CD4-positive, CD25-positive, alpha-beta regulatory T cell (primary cell): ENCODE data around the gene DPP10. TPM values are rescaled to one million over a fixed set of nuclear protein-coding genes. Genes with fewer than 3 reads are reported as not detected.

ENCODE experiments used
- ATAC-seq, 2 donors: fragments of 150-1000 bp; cut with Tn5 transposase; one replicate each; pipeline ENCODE4 v1.10.0; 2021; ENCODE audit warnings: low read depth in 2 of 2, moderate number of reproducible peaks in 2 of 2, moderate library complexity in 1 of 2
- DNase-seq, 3 donors: peaks; one replicate each; pipeline versions ENCODE4 v3.0.0 to v3.0.0-alpha.2; 2012 to 2022; ENCODE audit warnings: mixed read lengths in 1 of 3
- H3K27ac ChIP-seq: one replicate; pipeline ENCODE4 v1.7.0; 2013; ENCODE audit warnings: mild to moderate bottlenecking, low read length; ENCODE audit not compliant: insufficient read depth, poor library complexity, severe bottlenecking
- H3K27me3 ChIP-seq: one replicate; pipeline ENCODE4 v1.7.0; 2013; ENCODE audit warnings: low read length; ENCODE audit not compliant: control insufficient read depth, insufficient read depth
- H3K36me3 ChIP-seq: one replicate; pipeline ENCODE4 v1.7.0; 2013; ENCODE audit warnings: mild to moderate bottlenecking, low read length, moderate library complexity; ENCODE audit not compliant: control insufficient read depth, insufficient read depth
- H3K4me1 ChIP-seq: 2 replicates; pipeline ENCODE4 v1.7.0; 2013; ENCODE audit warnings: mild to moderate bottlenecking, low read length; ENCODE audit not compliant: insufficient read depth, control insufficient read depth, poor library complexity, severe bottlenecking
- H3K4me3 ChIP-seq: one replicate; pipeline ENCODE4 v1.7.0; 2013; ENCODE audit warnings: low read depth, mild to moderate bottlenecking, low read length, moderate library complexity
- H3K9me3 ChIP-seq, 2 experiments: 1 replicate in 1 of 2; 2 replicates in 1 of 2; pipeline ENCODE4 v1.7.0; 2013; ENCODE audit warnings: low read length in 2 of 2, mild to moderate bottlenecking in 1 of 2, moderate library complexity in 1 of 2; ENCODE audit not compliant: control insufficient read depth in 2 of 2
- H3K27ac Mint-ChIP-seq, 3 donors: one replicate each; pipeline ENCODE4 v1.8.0; 2020 to 2022; ENCODE audit warnings: mild to moderate bottlenecking in 3 of 3, mixed read lengths in 3 of 3, moderate library complexity in 2 of 3
- H3K27me3 Mint-ChIP-seq: one replicate; pipeline ENCODE4 v1.8.0; 2022; ENCODE audit warnings: mild to moderate bottlenecking, mixed read lengths
- H3K36me3 Mint-ChIP-seq: one replicate; pipeline ENCODE4 v1.8.0; 2020; ENCODE audit warnings: mixed read lengths
- H3K4me1 Mint-ChIP-seq, 4 donors: one replicate each; pipeline ENCODE4 v1.8.0; 2020 to 2022; ENCODE audit warnings: mixed read lengths in 4 of 4, mild to moderate bottlenecking in 1 of 4
- H3K4me3 Mint-ChIP-seq, 4 donors: one replicate each; pipeline ENCODE4 v1.8.0; 2020 to 2022; ENCODE audit warnings: mild to moderate bottlenecking in 4 of 4, mixed read lengths in 4 of 4, moderate library complexity in 3 of 4
- H3K9me3 Mint-ChIP-seq, 7 donors: one replicate each; pipeline ENCODE4 v1.8.0; 2020 to 2022; ENCODE audit warnings: mixed read lengths in 7 of 7, mild to moderate bottlenecking in 3 of 7, moderate library complexity in 2 of 7
- polyA plus RNA-seq, 4 donors: library from polyadenylated mRNA; unstranded; fragments of 300-500 nt; fragmentation: Illumina TruSeq; gene quantifications; one replicate each; pipeline ENCODE4 v1.2.3, GENCODE V29; 2021
- total RNA-seq: library from RNA; stranded (reverse); gene quantifications from one replicate; pipeline ENCODE4 v1.2.3, GENCODE V29; 2022

Gene DPP10
- total and polyA plus RNA-seq, 5 donors from 2014 or later: not detected

DNA sequence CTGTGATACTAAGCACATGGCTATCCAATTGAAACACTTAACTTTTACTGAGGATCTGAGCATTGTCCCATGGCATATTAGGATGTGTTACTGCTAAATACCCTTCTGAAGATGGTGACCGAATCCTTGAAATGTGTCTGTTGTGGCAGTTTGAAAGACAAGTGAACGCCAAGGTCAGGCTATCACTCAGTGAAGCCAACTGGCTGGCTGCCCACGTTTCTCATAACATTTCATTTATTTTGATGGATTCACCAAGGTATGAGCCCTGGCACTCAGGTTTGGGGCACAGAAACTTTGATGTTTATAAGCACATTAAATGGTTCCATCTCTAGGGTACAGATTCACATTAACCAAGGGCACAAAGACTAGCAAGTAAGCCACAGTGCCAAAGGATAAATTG lies 850.3 kb downstream of the DPP10 start:
- H3K36me3 ChIP-seq: no peaks in the 10 kb centered on the region
- H3K4me3 ChIP-seq: no peak overlapping the region
- H3K9me3 ChIP-seq: no peaks in the 10 kb centered on the region
- no peaks in the 10 kb centered on the region for H3K27me3 ChIP-seq
- no peaks in the 10 kb centered on the region for H3K36me3 Mint-ChIP-seq
- ATAC-seq (no peak), DNase-seq (no peak)
- H3K27me3 Mint-ChIP-seq: no peaks in the 10 kb centered on the region
- no peak overlapping the region for H3K4me3 Mint-ChIP-seq
- H3K27ac ChIP-seq: no peak overlapping the region
- no peaks in the 10 kb centered on the region for H3K4me1 ChIP-seq
- no peak overlapping the region for H3K27ac Mint-ChIP-seq
- H3K4me1 Mint-ChIP-seq: no peaks in the 10 kb centered on the region
- peaks cover 4 to 10% (median 6%) of the 10 kb centered on the region in 7 donors for H3K9me3 Mint-ChIP-seq

DNA sequence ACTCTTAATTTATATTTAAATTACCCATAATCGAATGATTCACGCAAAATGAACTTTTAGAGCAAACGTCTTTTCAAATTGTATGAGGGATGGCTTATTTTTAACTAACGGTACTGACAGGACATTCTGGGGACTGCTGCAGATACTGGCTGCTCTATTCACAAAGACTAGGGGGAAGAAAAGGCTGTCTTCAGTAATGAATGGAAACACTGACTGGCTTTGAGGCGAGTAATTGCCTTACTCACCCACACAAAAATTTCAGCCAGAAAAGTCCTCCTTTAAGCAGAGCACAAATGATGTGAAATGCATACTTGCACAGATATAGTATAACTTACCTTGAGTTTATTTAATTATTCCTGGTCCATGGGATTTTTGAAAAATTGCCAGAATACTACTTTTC lies 852.6 kb downstream of the DPP10 start:
- Mint-ChIP-seq H3K36me3 (no peaks in the 10 kb centered on the region), H3K4me1 (no peaks in the 10 kb centered on the region), H3K9me3 (peaks cover 0 to 8% (median 6%) of the 10 kb centered on the region in 7 donors), H3K27me3 (no peaks in the 10 kb centered on the region), H3K27ac (no peak overlapping the region), H3K4me3 (no peak overlapping the region)
- Histone ChIP-seq H3K9me3 (no peaks in the 10 kb centered on the region), H3K4me3 (no peak overlapping the region), H3K27ac (no peak overlapping the region), H3K4me1 (no peaks in the 10 kb centered on the region), H3K27me3 (no peaks in the 10 kb centered on the region), H3K36me3 (no peaks in the 10 kb centered on the region)
- no peak for ATAC-seq
- DNase-seq: no peak

DNA sequence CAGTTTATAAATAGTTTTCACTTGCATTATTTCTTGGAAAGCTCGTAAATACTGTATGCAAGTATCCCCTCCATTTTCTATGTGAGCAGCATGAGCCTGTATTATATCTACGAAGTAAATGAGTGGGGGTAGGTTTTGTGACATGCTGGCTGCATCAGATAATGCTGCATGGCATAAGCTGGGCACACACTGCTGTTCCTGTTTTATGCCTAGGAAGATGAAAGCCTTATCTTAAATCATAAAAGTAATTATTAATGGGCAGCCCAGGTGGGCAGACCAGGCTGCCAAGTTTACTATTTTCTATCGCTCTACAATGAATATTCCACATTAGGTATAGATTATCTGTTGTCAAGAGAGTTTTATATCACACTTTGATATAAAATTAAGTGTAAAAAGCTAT lies 854.6 kb downstream of the DPP10 start:
- peaks cover 0 to 16% (median 6%) of the 10 kb centered on the region in 7 donors for H3K9me3 Mint-ChIP-seq
- H3K4me3 ChIP-seq: no peak overlapping the region
- no peaks in the 10 kb centered on the region for H3K36me3 Mint-ChIP-seq
- no peak overlapping the region for H3K27ac Mint-ChIP-seq
- no peaks in the 10 kb centered on the region for H3K9me3 ChIP-seq
- H3K4me1 ChIP-seq: no peaks in the 10 kb centered on the region
- no peak for DNase-seq
- H3K36me3 ChIP-seq: no peaks in the 10 kb centered on the region
- ATAC-seq: no peak
- no peak overlapping the region for H3K4me3 Mint-ChIP-seq
- H3K27me3 ChIP-seq: no peaks in the 10 kb centered on the region
- no peak overlapping the region for H3K27ac ChIP-seq
- no peaks in the 10 kb centered on the region for H3K27me3 Mint-ChIP-seq
- no peaks in the 10 kb centered on the region for H3K4me1 Mint-ChIP-seq

DNA sequence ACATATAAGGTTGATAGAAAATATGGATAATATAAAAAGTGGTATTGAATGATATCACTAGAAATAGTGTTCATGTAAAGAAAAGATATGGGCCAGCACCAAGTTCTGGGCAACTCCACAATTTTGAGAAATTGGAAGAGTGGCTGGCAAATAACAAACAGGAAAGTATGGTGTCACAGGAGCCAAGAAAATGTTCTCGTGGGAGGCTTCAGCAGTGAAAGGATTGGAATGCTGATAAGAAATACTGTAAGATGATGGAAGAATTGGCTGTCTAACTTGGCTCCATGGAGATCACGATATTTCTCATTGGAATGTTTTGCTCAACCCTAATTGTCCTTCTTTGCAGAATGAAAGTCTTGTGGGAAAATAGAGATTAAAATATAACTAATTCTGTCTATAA lies 856.8 kb downstream of the DPP10 start:
- Mint-ChIP-seq H3K27ac (no peak overlapping the region), H3K27me3 (no peaks in the 10 kb centered on the region), H3K9me3 (peaks cover 0 to 15% (median 4%) of the 10 kb centered on the region in 7 donors), H3K4me1 (no peaks in the 10 kb centered on the region), H3K4me3 (no peak overlapping the region), H3K36me3 (no peaks in the 10 kb centered on the region)
- no peaks in the 10 kb centered on the region for H3K4me1 ChIP-seq
- no peaks in the 10 kb centered on the region for H3K27me3 ChIP-seq
- no peak overlapping the region for H3K27ac ChIP-seq
- ATAC-seq: no peak
- H3K36me3 ChIP-seq: no peaks in the 10 kb centered on the region
- no peak for DNase-seq
- no peak overlapping the region for H3K4me3 ChIP-seq
- no peaks in the 10 kb centered on the region for H3K9me3 ChIP-seq

DNA sequence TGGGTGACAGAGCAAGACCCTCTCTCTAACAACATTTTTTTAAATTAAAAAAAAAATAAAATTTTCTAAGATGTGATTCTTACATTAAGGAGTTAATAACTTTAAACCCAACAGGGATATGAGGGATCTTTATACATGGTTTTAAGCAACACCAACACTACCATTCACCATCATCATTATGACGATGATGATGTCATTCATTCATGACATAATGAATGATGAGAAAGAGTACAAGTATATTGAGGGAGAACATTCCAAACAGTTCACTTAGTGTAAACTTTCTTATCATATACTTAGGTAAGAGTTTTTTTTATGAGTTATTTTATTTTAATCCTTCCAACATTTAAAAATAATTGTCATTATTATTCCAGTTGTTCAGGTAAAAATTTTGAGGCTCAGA lies 863.3 kb downstream of the DPP10 start:
- peaks cover under 1 to 24% (median 8%) of the 10 kb centered on the region in 7 donors for H3K9me3 Mint-ChIP-seq
- no peaks in the 10 kb centered on the region for H3K27me3 ChIP-seq
- H3K36me3 ChIP-seq: no peaks in the 10 kb centered on the region
- no peak for DNase-seq
- no peak overlapping the region for H3K27ac Mint-ChIP-seq
- no peak overlapping the region for H3K4me3 Mint-ChIP-seq
- H3K4me1 Mint-ChIP-seq: no peaks in the 10 kb centered on the region
- no peak overlapping the region for H3K27ac ChIP-seq
- no peak overlapping the region for H3K4me3 ChIP-seq
- no peak for ATAC-seq
- no peaks in the 10 kb centered on the region for H3K27me3 Mint-ChIP-seq
- H3K9me3 ChIP-seq: peaks cover 0 to 5% of the 10 kb centered on the region in 2 experiments
- no peaks in the 10 kb centered on the region for H3K36me3 Mint-ChIP-seq
- no peaks in the 10 kb centered on the region for H3K4me1 ChIP-seq

DNA sequence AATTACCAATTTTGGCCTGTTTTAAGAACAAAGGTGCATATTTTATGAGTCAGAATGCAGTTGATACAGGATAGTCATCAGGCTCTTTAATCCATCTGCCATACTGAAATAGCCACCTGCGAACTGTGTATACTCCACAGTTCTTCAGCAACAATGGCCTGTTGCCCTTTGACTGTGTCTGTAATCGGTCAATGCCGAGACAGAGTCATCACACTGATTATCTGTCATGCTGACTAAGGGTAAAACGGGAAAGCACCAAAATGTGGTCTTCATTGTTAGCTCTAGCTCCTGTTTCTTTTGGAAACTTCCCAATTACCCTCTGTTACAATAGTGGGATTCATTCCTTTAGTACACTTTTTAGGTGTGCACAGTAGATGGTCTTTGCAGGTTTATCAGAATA lies 871.7 kb downstream of the DPP10 start:
- no peak overlapping the region for H3K27ac ChIP-seq
- no peak for DNase-seq
- no peaks in the 10 kb centered on the region for H3K4me1 Mint-ChIP-seq

DNA sequence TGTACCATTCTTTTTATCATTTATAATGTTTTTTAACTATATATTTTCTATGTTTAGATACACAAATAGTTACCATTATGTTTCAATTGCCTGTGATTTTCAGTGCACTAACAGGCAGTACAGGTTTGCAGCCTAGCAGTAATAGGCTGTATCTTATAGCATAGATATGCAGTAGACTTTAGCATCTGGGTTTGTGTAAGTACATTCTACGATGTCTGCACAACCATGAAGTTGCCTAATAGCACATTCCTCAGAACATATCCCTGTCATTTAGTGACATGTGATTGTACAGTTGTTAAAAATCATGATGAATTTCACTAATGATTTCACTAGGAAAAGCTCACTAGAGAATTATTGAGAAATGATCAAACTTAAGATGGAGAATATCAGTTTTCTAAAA lies 884.6 kb downstream of the DPP10 start:
- Histone ChIP-seq H3K36me3 (no peaks in the 10 kb centered on the region), H3K9me3 (no peaks in the 10 kb centered on the region), H3K4me1 (no peaks in the 10 kb centered on the region), H3K4me3 (no peak overlapping the region), H3K27ac (no peak overlapping the region), H3K27me3 (no peaks in the 10 kb centered on the region)
- Mint-ChIP-seq H3K4me3 (no peak overlapping the region), H3K9me3 (peaks cover 0 to 15% (median 6%) of the 10 kb centered on the region in 7 donors), H3K4me1 (no peaks in the 10 kb centered on the region), H3K27me3 (no peaks in the 10 kb centered on the region), H3K27ac (no peak overlapping the region), H3K36me3 (no peaks in the 10 kb centered on the region)
- no peak for DNase-seq
- ATAC-seq: no peak

More for the DNA sequence above, 871.7 kb downstream of the DPP10 start:
- Histone ChIP-seq H3K36me3 (no peaks in the 10 kb centered on the region), H3K4me3 (no peak overlapping the region), H3K9me3 (peaks cover 0 to 8% of the 10 kb centered on the region in 2 experiments), H3K27me3 (no peaks in the 10 kb centered on the region), H3K4me1 (no peaks in the 10 kb centered on the region)
- no peak for ATAC-seq
- no peaks in the 10 kb centered on the region for H3K27me3 Mint-ChIP-seq
- H3K9me3 Mint-ChIP-seq: peaks cover 0 to 24% (median 4%) of the 10 kb centered on the region in 7 donors
- H3K27ac Mint-ChIP-seq: no peak overlapping the region
- H3K4me3 Mint-ChIP-seq: no peak overlapping the region
- H3K36me3 Mint-ChIP-seq: no peaks in the 10 kb centered on the region

DNA sequence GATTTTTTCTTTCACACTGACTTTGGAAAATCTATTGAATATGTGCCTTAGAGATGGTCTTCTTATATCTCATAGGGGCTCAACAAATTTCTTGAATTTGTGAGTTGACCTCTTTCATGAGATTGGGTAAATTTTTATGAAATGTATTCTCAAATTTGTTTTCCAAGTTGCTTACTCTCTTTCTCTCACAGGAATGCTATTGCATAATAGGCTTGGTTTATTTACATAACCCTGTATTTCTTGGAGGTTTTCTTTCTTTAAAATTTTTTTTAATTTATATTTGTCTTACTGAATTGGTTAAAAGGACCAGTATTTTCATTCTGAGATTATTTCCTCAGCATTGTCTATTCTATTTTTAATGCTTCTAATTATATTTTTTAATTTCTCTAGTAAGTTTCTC lies 917.1 kb downstream of the DPP10 start:
- H3K4me3 Mint-ChIP-seq: no peak overlapping the region
- no peak overlapping the region for H3K27ac ChIP-seq
- ATAC-seq: no peak
- H3K9me3 ChIP-seq: peaks cover 0 to 34% of the 10 kb centered on the region in 2 experiments
- no peak overlapping the region for H3K27ac Mint-ChIP-seq
- H3K4me1 Mint-ChIP-seq: no peaks in the 10 kb centered on the region
- H3K36me3 Mint-ChIP-seq: no peaks in the 10 kb centered on the region
- no peaks in the 10 kb centered on the region for H3K4me1 ChIP-seq
- H3K36me3 ChIP-seq: no peaks in the 10 kb centered on the region
- H3K27me3 ChIP-seq: no peaks in the 10 kb centered on the region
- no peak for DNase-seq
- peaks cover 0 to 34% (median 18%) of the 10 kb centered on the region in 7 donors for H3K9me3 Mint-ChIP-seq
- H3K4me3 ChIP-seq: no peak overlapping the region
- no peaks in the 10 kb centered on the region for H3K27me3 Mint-ChIP-seq
